Measurements from ENCODE around the gene BCS1L.

DNA sequence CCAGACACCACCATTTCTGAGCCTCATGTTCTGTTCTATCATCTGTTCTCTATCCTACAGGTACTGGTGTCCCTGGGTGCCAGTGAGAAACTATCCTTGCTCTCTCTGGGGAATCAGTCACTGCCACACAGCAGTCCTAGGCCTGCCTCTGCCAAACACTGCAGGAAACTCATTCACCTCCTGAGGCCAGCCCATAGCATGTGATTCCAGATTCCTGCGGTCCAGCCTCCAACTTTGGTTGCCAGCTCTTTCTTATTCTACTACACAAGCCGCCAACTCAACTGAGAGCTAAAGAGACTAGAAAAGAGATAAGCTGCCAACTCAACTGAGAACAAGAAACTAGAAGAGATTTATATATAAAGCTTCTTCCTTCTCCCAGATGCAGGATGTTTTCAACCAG, 42.3 kb downstream of the BCS1L start:
- TF ChIP-seq, protein P1, sequence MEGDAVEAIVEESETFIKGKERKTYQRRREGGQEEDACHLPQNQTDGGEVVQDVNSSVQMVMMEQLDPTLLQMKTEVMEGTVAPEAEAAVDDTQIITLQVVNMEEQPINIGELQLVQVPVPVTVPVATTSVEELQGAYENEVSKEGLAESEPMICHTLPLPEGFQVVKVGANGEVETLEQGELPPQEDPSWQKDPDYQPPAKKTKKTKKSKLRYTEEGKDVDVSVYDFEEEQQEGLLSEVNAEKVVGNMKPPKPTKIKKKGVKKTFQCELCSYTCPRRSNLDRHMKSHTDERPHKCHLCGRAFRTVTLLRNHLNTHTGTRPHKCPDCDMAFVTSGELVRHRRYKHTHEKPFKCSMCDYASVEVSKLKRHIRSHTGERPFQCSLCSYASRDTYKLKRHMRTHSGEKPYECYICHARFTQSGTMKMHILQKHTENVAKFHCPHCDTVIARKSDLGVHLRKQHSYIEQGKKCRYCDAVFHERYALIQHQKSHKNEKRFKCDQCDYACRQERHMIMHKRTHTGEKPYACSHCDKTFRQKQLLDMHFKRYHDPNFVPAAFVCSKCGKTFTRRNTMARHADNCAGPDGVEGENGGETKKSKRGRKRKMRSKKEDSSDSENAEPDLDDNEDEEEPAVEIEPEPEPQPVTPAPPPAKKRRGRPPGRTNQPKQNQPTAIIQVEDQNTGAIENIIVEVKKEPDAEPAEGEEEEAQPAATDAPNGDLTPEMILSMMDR (conservative IDR thresholded peaks at IDR 0.05; ENCODE audit: low read depth, low read length): no peak
- no peak for TF ChIP-seq EZH2phosphoT487 (IDR thresholded peaks at IDR 0.05; ENCODE audit: borderline replicate concordance, low read length)

All from PC-3 (cell line).